Testis (tissue), 2 donors: ENCODE measurements around the gene SLC12A4.

Experiments
- CTCF ChIP-seq, 3 experiments: fragments of 450-650 bp in 2 of 3; fragments of 200-600 bp in 1 of 3; sonication (generic) in 1 of 3; IDR thresholded peaks; one replicate each; pipeline ENCODE4 v1.5.1; 2016 to 2019; ENCODE audit warnings: antibody characterized with exemption in 3 of 3, mild to moderate bottlenecking in 2 of 3, moderate library complexity in 1 of 3
- POLR2A ChIP-seq: fragments of 450-650 bp; IDR thresholded peaks from one replicate; pipeline ENCODE4 v1.6.1; 2017; ENCODE audit warnings: antibody characterized with exemption, mild to moderate bottlenecking, moderate library complexity

DNA sequence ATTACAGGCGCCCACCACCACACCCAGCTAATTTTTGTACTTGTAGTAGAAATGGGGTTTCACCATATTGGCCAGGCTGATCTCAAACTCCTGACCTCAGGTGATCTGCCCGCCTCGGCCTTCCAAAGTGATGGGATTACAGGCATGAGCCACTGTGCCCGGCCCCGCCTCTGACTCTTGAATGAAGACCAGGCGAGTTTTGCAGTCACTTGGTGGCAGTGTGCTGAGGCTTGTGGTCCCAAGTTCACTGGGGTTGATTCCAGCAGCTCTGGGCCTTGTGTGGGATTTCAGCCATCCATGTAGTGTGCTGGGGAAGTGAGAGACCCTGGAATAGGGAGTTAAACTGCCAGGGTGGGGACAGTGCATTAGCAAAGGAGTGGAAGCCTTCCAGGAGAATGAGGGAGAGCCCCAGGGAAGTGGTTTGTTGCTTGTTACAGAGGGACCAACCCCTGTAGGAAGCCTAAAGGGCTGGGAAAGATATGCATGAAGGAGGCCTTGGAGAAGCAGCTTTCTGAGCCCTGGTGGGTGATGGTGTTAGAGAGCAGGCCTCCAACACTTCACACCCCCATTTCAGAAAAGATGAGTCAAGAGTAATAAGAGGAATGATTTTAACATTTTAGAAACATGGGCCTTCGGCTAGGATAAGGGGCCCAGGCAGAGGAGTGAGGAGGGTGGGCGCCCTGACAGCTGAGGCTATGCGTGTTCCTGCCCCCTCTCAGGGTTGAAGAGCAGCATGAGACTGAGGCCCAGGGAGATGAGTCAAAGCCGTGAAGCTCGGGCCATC lies 60.8 kb downstream of the SLC12A4 start:
- TF ChIP-seq CTCF (IDR thresholded peaks at IDR 0.05) (no peak), POLR2A (no peak)
